G401.6 (cell line): ENCODE results near the gene PABPC4L.
A peak's percentile ranks its signal among the peaks of the same experiment; 100 is the strongest.
"Not testable (repeated sequence)": the region's sequence is repeated elsewhere in the genome, so short reads cannot be mapped to it uniquely, and the experiment has no call there.

ENCODE experiments used
- FAIRE-seq: peaks from 2 replicates; lab custom pipeline; 2012; peaks lifted over from hg19 to GRCh38; lab: Jason Lieb, UNC

PABPC4L gene

DNA sequence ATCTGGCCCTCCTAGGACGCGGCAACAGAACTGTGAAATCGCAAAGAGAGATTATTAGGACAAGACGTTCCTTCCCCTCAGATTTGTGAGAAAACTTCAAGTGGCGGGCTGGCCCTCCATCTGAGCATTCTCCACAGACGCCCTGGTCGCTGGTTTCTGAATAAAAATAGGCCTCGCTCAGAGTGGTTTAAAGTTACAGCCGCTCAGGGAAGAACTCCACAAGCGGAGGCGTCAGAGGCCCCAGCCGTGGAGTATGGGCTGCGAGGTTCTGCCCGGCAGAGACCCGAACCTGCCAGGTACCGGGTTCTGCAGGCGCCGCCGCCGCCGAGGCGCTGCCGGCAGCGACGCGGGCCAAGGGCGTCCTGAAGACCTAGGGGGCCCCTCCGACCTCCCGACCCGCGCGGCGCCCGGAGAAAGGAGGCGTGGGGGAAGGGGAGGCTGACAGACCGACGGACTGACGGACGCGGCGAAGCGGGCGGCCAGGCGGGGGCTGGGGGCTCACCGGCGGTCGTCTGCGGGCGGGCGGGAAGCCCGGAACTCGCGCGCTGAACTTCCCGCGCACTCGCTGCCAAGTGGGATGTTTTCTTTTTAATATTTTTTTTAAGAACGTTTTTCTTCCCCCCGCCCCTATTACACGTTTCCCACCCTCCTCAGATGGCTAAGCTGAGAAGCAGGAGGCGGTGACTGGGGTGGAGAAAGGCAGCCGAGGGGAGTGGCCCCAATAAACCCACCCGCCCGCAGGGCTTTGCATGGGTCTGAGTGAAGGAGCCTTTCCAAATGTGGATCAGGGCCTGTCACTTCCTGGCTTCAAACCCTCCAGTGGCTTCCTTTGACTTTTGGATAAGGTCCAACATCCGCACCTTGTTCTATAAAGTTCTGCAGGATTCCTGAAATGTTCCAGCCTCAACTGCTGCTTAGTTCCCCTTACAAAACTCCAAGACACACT, at the start of gene PABPC4L:
Gene PABPC4L, minus strand, starts transcription at position 574 of the 946 bp plus-strand sequence. CDS start 770 bp downstream, outside the sequence.
- no peak for FAIRE-seq

DNA sequence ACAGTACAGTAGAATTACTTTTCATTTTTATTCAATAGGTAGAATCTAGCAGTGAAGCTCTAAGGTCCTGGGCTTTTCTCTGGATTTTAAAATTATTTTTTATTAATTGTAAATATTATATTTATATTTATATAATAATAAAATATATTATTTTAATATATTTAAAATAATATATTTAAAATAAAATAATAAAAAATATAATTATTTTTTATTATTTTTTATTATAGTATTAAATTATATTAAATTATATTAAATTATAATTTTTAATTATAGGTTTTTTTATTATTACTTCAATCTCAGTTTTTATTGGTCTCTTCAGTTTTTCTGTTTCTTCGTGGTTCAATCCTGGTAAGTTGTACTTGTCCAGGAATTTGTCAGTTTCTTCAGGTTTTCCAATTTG, 49.7 kb upstream of the PABPC4L start:
- peak; percentile 98 for FAIRE-seq

DNA sequence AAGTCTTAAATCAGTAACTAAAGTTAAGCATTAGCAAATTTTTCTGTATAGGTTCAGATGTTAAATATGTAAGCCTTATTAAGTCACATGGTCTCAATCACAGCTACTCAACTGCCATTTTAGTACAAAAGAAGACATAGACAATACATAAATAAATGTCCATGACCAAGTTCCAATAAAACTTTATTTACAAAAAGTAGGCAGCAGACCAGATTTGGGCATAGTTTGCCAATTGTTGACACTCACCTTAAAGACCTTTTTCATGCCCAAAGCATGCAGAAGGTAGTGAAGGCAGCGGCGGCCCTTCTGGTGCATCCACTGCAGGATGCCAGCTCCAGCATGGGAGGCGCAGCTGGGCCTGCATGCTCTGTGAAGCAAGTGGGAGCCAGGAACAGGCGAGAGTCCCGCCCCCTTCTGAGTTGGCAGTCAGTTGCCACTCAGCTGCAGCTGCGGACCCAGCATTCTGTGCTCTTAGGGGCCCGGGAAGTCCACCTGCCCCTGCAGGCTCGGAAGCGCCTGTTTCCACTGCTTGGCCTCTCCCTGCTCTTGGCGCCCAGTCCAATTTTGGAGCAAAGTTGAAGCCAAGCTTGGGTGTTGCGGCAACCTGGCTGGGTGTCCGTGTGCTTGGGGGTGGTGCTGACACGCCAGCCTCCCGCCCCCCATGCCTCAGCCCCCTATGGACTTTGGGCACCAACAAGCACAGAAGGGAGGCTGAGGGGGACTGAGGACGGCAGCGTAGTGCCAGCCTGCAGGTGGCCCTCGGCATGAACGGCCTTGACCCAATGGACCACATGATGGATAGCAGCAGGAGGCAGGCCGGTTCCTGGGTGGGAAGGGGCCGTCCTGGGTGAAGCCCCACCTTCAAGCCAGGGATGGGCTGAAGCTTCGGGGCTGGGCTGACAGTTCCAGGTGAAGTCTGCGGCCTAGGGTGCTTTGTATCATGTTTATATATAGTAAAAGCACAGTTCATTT, 42.4 kb upstream of the PABPC4L start:
- FAIRE-seq: no peak

DNA sequence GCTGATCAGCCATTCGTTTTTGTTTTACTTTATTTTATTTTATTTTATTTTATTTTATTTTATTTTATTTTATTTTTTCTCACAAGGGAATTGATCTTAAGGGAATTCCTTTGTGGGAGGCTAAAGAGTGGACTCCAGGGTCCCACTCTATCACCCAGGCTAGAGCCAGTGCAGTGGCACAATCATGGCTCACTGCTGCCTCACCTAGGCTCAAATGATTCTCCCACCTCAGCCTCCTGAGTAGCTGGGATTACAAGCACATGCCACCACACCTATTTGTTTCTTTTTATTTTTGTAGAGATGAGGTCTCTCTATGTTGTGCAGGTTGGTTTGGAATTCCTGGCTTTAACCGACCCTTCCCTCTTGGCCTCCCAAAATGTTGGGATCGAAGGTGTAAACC, 17.5 kb upstream of the PABPC4L start:
- FAIRE-seq: no peak

DNA sequence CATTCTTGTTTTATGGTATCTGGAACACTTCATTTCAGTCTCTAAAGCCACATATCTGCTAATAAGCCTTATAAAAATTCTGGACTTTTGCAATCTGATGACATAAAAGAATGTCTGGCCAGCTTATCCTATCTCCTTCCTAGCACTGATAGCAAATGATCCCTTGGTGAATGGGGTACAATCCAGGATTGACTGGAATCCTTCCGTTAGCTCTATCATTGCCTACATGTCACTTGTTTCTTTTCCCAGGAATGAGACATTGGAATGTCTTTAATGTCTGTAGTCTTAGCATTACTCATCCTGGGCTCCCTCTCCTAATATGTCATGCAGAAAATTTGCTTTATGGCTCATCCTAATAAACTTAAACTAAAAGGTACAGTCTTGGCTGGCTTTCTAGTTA, 14.8 kb upstream of the PABPC4L start:
- FAIRE-seq: no peak

DNA sequence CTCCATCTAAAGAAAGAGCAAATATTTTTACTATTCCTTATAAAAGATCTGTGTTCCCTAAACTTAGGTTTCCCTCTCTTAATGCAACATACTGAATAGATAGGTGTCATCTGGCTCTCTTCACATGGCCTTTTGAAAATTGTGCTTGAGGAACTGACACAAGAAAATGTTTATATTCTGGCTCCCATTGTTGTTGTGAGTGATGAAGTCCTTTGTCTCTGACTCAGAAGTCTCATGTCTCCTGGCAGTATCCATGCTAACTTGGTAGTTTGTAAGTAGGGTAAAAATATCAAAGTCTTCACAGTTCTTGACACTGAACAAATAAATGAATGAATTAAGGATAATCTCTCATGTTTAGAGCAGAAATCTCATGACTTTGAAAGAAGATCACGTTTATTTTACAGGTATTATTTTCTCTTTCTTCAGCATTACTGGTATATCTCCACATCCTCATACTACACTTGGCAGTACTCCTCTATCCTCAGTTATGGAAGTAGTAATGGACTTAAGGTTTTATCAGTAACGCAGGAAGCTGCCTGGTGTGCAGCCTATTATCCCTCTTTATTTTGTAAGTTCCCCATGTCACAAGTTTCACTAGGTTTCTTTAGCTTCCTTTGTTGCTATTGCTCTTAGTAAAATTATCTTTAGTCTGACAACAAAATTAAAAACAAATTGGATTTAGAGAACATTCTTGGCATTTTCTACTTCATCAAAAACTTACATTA, 14.2 kb upstream of the PABPC4L start:
- FAIRE-seq: no peak

DNA sequence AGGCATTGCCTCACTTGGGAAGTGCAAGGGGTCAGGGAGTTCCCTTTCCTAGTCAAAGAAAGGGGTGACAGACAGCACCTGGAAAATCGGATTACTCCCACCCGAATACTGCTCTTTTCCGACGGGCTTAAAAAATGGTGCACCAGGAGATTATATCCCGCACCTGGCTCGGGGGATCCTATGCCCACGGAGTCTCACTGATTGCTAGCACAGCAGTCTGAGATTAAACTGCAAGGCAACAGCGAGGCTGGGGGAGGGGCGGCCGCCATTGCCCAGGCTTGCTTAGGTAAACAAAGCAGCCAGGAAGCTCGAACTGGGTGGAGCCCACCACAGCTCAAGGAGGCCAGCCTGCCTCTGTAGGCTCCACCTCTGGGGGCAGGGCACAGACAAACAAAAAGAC, 6.4 kb upstream of the PABPC4L start:
- not testable (repeated sequence) for FAIRE-seq

DNA sequence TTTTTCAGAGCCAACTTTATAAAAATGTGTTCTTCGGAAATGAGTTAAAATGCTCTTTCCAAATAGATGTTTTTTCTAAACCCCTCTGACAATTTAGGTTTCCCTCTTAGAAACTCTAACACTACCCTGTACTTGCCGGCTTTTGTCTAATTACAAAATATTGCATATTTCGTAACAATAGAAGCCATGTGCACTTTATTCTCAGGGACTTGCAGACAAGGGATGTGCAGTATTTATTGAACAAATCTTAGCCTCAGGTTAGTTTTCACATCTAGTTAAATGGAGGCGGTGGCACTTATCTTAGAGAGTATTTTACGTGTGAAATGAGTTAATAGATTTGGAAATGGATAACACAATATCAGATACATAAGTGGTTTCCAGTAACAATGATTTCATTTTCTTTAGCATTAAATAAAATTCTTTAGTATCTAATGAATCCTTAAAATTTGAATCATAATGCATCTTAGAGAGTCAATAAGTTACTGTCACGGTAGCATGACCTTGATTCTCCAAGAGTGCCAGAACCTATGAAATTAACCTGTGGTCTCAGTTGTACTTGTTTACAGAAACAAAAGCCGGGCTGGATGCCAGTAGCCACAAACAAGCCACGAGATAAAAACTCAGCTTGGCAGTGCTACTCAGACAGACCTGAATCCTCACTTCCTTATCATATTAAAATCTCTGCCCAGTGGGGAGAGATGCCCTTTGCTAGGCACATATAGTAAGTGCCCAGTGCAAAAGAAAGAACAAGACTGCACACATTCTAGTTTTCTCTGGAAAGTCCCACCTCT, 772 bp upstream of the PABPC4L start:
- no peak for FAIRE-seq

DNA sequence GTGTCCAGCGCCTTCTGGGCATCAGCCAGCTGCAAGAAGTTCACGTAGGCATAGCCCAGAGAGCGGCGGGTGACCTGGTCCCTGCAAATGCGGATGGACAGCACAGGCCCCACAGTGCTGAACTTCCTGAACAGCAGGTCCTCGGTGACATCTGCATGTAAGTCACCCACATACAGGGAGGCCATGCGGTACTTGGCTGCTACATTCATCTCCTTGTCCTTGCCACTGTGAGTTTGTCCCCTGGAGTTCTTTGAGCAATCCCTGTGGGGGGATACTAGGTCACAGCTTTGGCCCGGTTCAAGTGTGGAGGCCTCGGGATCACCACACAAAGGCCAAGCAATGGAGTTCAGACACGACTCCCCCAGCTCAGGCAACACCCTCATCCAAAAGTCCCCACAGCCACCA, 776 bp downstream of the PABPC4L start:
- no peak for FAIRE-seq

DNA sequence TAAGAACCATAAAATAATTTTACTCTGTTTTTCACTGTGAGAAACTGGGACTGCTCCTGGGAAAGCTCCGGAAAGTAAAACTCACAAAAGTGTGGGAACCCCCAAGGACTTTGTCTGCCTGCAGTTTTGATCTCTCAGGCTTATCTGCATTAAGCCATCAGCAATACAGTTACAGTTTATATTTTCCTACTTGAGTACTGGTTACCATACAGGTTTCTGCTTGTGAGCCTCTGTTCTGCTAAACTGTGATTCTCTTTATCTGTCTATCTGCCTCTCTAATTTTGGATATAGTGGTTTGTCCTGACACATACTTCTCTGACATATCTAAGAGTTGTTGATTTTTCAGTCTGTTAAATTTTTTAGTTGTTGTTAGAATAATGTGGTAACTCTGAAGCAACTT, 11.6 kb downstream of the PABPC4L start:
- FAIRE-seq: no peak

DNA sequence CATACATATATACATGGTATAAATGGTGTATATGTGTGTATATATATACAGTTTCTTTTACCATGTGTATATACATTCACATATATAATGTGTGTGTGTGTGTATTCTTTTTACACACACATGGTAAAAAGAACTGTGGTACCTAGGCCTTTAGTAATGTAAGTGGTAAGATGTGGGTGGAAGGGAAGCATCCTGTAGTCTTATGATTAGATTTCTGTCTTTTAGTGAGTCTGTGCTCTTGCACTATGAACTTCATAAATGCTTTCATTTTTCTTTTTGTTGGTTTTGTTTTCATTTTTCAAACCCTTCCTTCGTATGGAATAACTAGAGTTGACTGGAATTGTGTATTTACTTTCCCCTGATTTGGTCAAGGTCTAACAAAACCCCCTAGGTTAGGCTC, 12.1 kb downstream of the PABPC4L start:
- FAIRE-seq: no peak

DNA sequence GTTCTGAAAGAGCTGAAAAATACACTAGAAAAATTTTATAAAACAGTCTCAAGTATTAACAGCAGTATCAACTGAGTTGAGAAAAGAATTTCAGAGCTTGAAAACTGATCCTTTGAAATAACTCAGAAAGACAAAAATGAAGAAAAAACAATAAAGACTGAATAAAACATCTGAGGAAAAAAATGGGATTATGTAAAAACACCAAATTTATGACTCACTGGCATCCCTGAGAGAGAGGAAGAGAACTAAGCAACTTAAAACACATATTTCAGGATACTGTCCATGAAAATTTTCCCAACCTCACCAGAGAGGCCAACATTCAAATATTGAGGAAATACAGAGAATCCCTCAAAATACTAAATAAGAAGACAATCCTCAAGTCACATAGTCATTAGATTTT, 22.9 kb downstream of the PABPC4L start:
- FAIRE-seq: no peak

DNA sequence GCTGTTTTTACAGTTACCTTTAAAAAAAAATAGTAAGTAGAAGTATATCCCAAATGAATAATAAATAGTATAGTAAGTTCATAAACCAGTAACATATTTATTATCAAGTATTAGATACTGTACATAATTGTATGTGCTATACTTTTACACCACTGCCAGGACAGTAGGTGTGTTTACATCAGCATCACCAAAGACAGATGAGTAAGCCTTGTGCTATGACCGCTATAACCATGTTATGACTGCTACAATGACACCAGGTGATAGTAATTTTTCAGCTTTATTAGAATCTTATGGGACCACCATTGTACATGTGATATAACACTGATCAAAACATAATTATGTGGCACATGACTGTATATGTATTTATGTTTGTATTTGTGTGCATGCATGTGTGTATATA, 27.3 kb downstream of the PABPC4L start:
- FAIRE-seq: no peak

DNA sequence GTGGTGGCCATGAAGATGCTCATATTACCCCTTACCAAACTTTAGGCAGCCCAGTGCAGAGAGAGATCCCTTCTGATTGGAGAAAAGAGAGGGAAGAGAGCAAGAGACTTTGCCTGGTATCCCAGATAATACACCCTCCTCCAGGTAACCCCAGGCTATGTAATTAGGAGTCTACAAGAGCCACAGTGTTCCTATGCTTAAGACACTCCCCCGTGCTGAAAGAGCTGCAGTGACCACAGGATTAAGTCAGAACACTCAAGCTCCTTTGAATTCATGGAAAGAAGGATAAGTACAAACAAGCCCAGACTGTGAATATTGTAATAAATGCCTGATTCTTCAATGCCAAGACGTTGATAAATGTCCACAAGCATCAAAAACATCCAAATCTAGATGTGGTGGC, 41.4 kb downstream of the PABPC4L start:
- FAIRE-seq: no peak

DNA sequence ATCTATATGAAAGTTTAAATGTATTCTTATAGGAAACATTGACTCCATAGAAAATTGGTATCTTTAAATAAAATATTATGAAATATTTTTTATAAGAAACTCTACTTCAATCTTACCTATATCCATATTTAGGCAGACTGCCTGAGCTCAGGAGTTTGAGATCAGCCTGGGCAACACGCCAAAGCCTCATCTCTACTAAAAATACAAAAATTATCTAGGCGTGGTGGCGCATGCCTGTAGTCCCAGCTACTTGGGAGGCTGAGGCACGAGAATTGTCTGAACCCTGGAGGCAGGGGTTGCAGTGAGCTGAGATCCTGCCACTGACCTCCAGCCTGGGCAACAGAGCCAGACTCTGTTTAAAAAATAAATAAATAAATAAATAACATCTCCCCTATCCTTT, 47.5 kb downstream of the PABPC4L start:
- FAIRE-seq: no peak

DNA sequence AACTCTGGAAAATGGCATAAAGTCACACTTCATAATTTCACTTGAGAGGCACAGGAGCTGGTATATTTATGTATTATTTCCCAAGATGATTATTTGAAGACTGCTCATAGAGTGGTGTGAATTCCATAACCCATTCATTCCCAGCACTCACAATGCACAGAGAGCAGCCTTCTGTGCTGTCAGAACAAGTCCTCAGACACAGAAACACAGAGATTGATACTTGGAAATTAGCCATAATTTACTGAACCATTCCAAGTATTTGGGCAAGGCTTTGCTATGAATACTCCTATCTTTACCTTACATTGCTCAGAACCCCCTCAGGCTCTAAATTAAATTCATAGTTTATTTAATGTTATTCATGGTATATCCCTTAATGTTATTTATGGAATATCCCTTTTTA, 53.6 kb downstream of the PABPC4L start:
- no peak for FAIRE-seq
